GM21447 (cell line): ENCODE results near the gene SF3A2.
A peak's percentile ranks its signal among the peaks of the same experiment; 100 is the strongest.

Source experiments
- ATAC-seq: cut with Tn5 transposase; IDR thresholded peaks from one replicate; pipeline ENCODE4 v1.9.1; 2021; ENCODE audit not compliant: unreplicated experiment

SF3A2 gene

GRCh38 chr19:2207991-2208860 is 28.4 kb upstream of the SF3A2 start:
- no peak for ATAC-seq

DNA sequence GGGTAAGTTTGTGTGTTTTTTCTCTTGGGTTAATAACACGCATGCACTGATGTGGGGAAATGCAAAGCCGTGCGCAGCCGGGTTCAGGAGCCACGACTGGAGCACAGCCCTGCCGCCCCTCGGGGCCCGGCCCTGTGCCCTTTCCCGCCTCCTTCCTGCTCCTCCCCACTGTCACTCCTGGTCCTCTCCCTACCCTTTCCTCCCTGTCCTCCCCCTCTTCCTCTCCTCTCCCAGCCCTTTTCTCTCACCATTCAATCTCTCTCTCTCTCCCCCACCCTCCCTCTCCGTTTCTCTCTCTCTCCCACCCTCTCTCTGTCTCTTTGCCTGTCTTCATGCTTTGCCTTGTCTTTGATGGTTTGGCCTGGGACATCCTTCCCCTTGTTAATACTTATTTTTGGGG is 27.6 kb upstream of the SF3A2 start:
- ATAC-seq: no peak

GRCh38 chr19:2209408-2209807 is 27.2 kb upstream of the SF3A2 start:
- ATAC-seq: no peak

GRCh38 chr19:2210206-2210605 is 26.4 kb upstream of the SF3A2 start:
- no peak for ATAC-seq

- ATAC-seq: no peak
These were observed 25.5 kb upstream of the SF3A2 start for GRCh38 chr19:2210987-2211740.

DNA sequence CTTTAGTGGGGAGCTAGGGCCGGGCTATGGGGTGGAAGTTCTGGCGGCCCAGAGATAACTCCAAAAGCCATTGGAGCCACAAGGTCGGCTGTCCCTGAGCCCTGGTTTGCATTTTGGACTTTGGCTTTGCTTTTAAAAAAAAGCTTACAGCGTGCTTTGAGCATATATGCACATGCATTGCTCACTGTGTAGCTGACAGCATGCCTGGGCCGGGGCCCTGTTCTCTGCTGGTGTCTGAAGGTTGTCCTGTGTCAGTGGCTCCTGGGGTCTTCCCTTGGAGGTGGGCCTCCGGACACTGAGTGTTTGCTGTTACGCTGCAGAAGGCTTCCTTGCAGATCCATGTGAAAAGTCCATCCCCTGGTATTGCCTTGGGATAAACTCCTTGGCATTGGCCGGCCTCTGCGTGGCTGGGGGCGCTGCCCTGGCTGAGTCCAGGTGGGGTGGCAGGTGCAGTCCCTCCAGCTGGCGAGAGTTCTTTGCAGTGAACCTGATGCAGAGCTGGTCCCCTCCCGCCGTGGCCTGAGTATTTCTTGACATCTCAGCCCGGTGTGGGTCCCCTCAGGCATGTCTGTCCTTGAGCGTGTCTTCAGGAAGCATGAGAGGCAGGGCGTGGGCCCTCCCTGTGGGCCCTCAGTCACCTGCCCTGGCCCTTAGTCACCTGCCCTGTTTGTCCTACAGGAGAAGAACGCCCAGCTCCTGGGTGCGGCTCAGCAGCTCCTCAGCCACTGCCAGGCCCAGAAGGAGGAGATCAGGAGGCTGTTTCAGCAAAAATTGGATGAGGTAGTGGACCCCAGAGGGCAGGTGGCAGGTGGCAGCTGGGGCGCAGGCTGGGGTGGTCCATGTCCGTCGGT is 23.5 kb upstream of the SF3A2 start:
- ATAC-seq: no peak

GRCh38 chr19:2213799-2214198 is 22.8 kb upstream of the SF3A2 start:
- no peak for ATAC-seq

- ATAC-seq: no peak
These were observed 22.4 kb upstream of the SF3A2 start for GRCh38 chr19:2214251-2214650.

- no peak for ATAC-seq
These were observed 21.3 kb upstream of the SF3A2 start for GRCh38 chr19:2215281-2215751.

- no peak for ATAC-seq
These were observed 20.0 kb upstream of the SF3A2 start for GRCh38 chr19:2216361-2217225.

GRCh38 chr19:2217591-2217990 is 19.0 kb upstream of the SF3A2 start:
- ATAC-seq: no peak

GRCh38 chr19:2219726-2220125 is 16.9 kb upstream of the SF3A2 start:
- ATAC-seq: no peak

- no peak for ATAC-seq
These were observed 15.3 kb upstream of the SF3A2 start for GRCh38 chr19:2221250-2221831.

DNA sequence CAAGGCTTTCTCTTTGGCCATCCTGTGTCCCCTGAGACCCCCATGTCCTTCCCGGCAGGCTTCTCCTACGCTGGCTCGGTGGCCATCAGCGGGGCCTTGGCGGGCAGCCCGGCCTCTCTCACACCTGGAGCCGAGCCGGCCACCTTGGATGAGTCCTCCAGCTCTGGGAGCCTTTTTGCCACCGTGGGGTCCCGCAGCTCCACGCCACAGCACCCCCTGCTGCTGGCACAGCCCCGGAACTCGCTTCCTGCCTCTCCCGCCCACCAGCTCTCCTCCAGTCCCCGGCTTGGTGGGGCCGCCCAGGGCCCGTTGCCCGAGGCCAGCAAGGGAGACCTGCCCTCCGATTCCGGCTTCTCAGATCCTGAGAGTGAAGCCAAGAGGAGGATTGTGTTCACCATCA is 14.7 kb upstream of the SF3A2 start:
- no peak for ATAC-seq

GRCh38 chr19:2223391-2223790 is 13.2 kb upstream of the SF3A2 start:
- ATAC-seq: no peak

- ATAC-seq: peak; percentile 57
These were observed 12.7 kb upstream of the SF3A2 start for GRCh38 chr19:2223959-2224358.

GRCh38 chr19:2224754-2225349 is 11.8 kb upstream of the SF3A2 start:
- ATAC-seq: no peak

DNA sequence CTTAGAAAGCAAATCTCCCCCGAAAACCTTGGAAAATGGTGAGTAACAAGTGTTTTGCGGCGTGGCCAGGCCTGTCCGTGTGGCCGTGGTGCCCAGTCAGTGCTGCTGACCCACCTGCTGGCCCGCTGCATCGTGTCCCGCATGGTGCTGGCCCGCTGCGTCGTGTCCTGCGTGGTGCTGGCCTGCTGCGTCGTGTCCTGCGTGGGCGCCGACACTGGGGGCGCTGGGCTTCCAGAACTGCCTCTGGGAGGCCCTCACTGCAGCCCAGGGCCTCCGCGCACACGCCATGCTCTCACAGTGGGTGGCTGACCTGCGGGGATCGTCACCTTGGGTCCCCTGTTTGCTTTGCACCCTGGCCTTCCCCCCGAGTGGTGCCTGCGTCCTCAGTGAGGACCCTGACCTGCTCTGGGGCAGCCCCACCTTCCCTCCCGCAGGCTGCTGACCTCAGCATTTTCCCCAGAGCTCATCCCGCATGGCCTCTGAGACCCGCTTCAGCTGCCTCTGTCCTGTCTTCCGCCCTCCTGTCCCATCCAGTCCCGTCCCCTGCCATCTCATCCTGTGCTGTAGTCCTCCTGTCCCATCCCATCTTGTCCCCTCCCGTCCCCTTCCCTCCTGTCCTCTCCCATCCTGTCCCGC is 11.1 kb upstream of the SF3A2 start:
- ATAC-seq: no peak
